Activated B cell treated with CpG ODN at 0.5 μM for 24 hours (primary cell): Measurements from ENCODE around the gene HOXD11. TPM values are rescaled to one million over a fixed set of nuclear protein-coding genes. Genes with fewer than 3 reads are reported as not detected.

Experiments used
- ATAC-seq: fragments of 200-7000 bp; cut with Tn5 transposase; one replicate; pipeline ENCODE4 v1.10.0; 2021; ENCODE audit warnings: low read depth, mild to moderate bottlenecking, moderate library complexity
- CTCF ChIA-PET: fragments of 350-600 bp; sonication (Branson Sonifier 250); formaldehyde crosslinking; loops from one replicate; lab custom pipeline; 2021; ENCODE audit warnings: antibody characterized with exemption; lab: Charles Lee
- POLR2A ChIA-PET: fragments of 350-600 bp; sonication (Branson Sonifier 250); formaldehyde crosslinking; loops from one replicate; lab custom pipeline; 2021; ENCODE audit warnings: antibody characterized with exemption; lab: Charles Lee
- DNase-seq: peaks from one replicate; pipeline ENCODE4 v3.0.0; 2022
- H3K27ac Mint-ChIP-seq: one replicate; pipeline ENCODE4 v1.8.0; 2020; ENCODE audit warnings: mixed read lengths
- H3K27me3 Mint-ChIP-seq: one replicate; pipeline ENCODE4 v1.8.0; 2021; ENCODE audit warnings: mixed read lengths
- H3K36me3 Mint-ChIP-seq: one replicate; pipeline ENCODE4 v1.8.0; 2021; ENCODE audit warnings: low read depth, mixed read lengths
- H3K4me1 Mint-ChIP-seq: one replicate; pipeline ENCODE4 v1.8.0; 2021; ENCODE audit warnings: mixed read lengths
- H3K4me3 Mint-ChIP-seq: one replicate; pipeline ENCODE4 v1.8.0; 2020; ENCODE audit warnings: mild to moderate bottlenecking, mixed read lengths
- H3K9me3 Mint-ChIP-seq: one replicate; pipeline ENCODE4 v1.8.0; 2020; ENCODE audit warnings: mixed read lengths
- CTCF ChIP-seq: fragments of 200-600 bp; IDR thresholded peaks from one replicate; pipeline ENCODE4 v1.8.0; 2022; ENCODE audit warnings: antibody characterized with exemption, mild to moderate bottlenecking
- intact Hi-C: fragments of 100-400 bp; cut with micrococcal nuclease; formaldehyde crosslinking; loops from one replicate; pipeline ENCODE4 v1.15.1; 2024
- total RNA-seq: library from RNA; stranded (reverse); gene quantifications from 2 replicates; pipeline ENCODE4 v1.2.3, GENCODE V29; 2022

The HOXD11 gene
- total RNA-seq, 1 donor from 2014 or later = not detected

- Mint-ChIP-seq H3K9me3 (no peaks in the 10 kb centered on the region), H3K4me3 (no peak overlapping the region), H3K36me3 (no peaks in the 10 kb centered on the region), H3K27me3 (peaks cover 79% of the 10 kb centered on the region), H3K4me1 (peaks cover 8% of the 10 kb centered on the region), H3K27ac (no peak overlapping the region)
- TF ChIP-seq CTCF = no peak
- no peak for DNase-seq
- CTCF ChIA-PET = no interaction called here
- intact Hi-C loops = no loop called here
- ATAC-seq = no peak
- POLR2A ChIA-PET = no interaction called here
These were observed 38.2 kb downstream of the HOXD11 start for GRCh38 chr2:176145085-176145969.

- Mint-ChIP-seq H3K4me3 (no peak overlapping the region), H3K27me3 (peaks cover 83% of the 10 kb centered on the region), H3K4me1 (peaks cover 3% of the 10 kb centered on the region), H3K27ac (no peak overlapping the region), H3K9me3 (no peaks in the 10 kb centered on the region), H3K36me3 (no peaks in the 10 kb centered on the region)
- DNase-seq = no peak
- no peak for TF ChIP-seq CTCF
- no peak for ATAC-seq
- intact Hi-C loops = no loop called here
- POLR2A ChIA-PET = no interaction called here
- CTCF ChIA-PET = no interaction called here
These were observed 39.0 kb downstream of the HOXD11 start for GRCh38 chr2:176146101-176146500.

DNA sequence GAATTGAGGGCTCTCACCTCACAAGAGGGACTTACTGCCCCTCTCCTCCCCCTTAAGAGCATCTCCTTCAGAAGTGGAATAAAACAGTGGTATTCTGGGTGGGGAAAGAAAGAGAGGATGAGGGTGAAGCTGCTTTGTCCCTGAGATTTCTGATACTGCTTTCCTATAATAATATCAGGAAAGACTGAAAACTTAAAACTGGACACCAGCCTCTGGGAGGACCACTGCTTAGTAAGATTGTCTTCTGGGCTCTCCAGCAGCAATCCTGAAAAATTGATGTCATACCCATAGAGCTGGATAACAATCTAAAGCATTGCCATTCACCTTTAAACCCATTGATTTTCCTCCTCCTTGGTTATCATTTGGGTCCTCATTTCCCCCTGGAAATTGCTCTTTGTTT lies 39.6 kb downstream of the HOXD11 start:
- TF ChIP-seq CTCF = no peak
- Mint-ChIP-seq H3K4me3 (no peak overlapping the region), H3K4me1 (no peaks in the 10 kb centered on the region), H3K9me3 (no peaks in the 10 kb centered on the region), H3K36me3 (no peaks in the 10 kb centered on the region), H3K27me3 (peaks cover 82% of the 10 kb centered on the region), H3K27ac (no peak overlapping the region)
- intact Hi-C loops = no loop called here
- DNase-seq (no peak), ATAC-seq (no peak)
- ChIA-PET POLR2A (no interaction called here), CTCF (no interaction called here)

GRCh38 chr2:176147210-176147799 lies 40.2 kb downstream of the HOXD11 start:
- intact Hi-C loops = no loop called here
- ChIA-PET POLR2A (no interaction called here), CTCF (no interaction called here)
- Mint-ChIP-seq H3K27ac (no peak overlapping the region), H3K27me3 (peaks cover 75% of the 10 kb centered on the region), H3K36me3 (no peaks in the 10 kb centered on the region), H3K4me1 (no peaks in the 10 kb centered on the region), H3K4me3 (no peak overlapping the region), H3K9me3 (no peaks in the 10 kb centered on the region)
- no peak for TF ChIP-seq CTCF
- ATAC-seq (no peak), DNase-seq (no peak)

GRCh38 chr2:176147800-176148496 lies 40.9 kb downstream of the HOXD11 start:
- H3K4me3 Mint-ChIP-seq = no peak overlapping the region
- CTCF ChIA-PET = no interaction called here
- POLR2A ChIA-PET = no interaction called here
- intact Hi-C loops = no loop called here
- ATAC-seq (no peak), DNase-seq (no peak)
- H3K9me3 Mint-ChIP-seq = no peaks in the 10 kb centered on the region
- H3K4me1 Mint-ChIP-seq = no peaks in the 10 kb centered on the region
- peaks cover 77% of the 10 kb centered on the region for H3K27me3 Mint-ChIP-seq
- no peak overlapping the region for H3K27ac Mint-ChIP-seq
- no peak for TF ChIP-seq CTCF
- no peaks in the 10 kb centered on the region for H3K36me3 Mint-ChIP-seq
